ENCODE measurements around the gene EPRS1. TPM values are rescaled to one million over a fixed set of nuclear protein-coding genes. Genes with fewer than 3 reads are reported as not detected.
"Not testable (repeated sequence)": the region's sequence is repeated elsewhere in the genome, so short reads cannot be mapped to it uniquely, and the experiment has no call there.

Gene EPRS1
- total RNA-seq, 2 experiments from 2014 or later: 117 to 123 TPM

GRCh38 chr1:220067269-220068204, 21.2 kb upstream of the EPRS1 start:
- no peak for DNase-seq
- CTCF ChIA-PET: no interaction called here

GRCh38 chr1:220062629-220063028, 16.3 kb upstream of the EPRS1 start:
- no peak overlapping the region for H3K27ac Mint-ChIP-seq
- peaks cover 35% of the 10 kb centered on the region for H3K36me3 Mint-ChIP-seq (ENCODE audit: low read depth)
- no peak overlapping the region for H3K4me3 Mint-ChIP-seq
- no peaks in the 10 kb centered on the region for H3K4me1 Mint-ChIP-seq
- H3K9me3 Mint-ChIP-seq: no peaks in the 10 kb centered on the region
- CTCF ChIA-PET: no interaction called here
- no peaks in the 10 kb centered on the region for H3K27me3 Mint-ChIP-seq
- no peak for DNase-seq
- POLR2A ChIA-PET: no interaction called here

More at GRCh38 chr1:220067269-220068204, 21.2 kb upstream of the EPRS1 start:
- Mint-ChIP-seq H3K4me3 (no peak overlapping the region), H3K36me3 (ENCODE audit: low read depth) (peaks cover 33% of the 10 kb centered on the region), H3K27ac (no peak overlapping the region), H3K27me3 (no peaks in the 10 kb centered on the region), H3K4me1 (no peaks in the 10 kb centered on the region), H3K9me3 (no peaks in the 10 kb centered on the region)
- POLR2A ChIA-PET: no interaction called here

DNA sequence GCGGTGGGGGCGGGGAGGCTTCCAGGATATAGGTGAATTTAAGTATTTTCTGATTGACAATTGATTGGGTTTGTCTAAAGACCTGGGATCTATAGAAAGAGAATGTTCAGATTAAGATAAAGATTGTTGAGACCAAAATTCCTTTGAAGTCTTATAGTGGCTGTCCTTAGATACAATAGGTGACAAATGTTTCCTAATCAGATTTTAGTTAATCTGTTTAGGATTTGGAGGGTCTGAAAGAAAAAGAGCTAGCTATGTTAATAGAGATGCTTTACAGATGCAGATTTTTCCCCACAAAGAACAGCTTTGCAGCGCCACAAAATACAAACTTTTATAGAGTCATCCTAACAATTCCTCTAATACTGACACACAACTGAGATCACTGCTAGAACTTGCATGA, 14.6 kb upstream of the EPRS1 start:
- H3K4me1 Mint-ChIP-seq: peaks cover 5% of the 10 kb centered on the region
- no peak overlapping the region for H3K4me3 Mint-ChIP-seq
- POLR2A ChIA-PET: no interaction called here
- no peaks in the 10 kb centered on the region for H3K27me3 Mint-ChIP-seq
- CTCF ChIA-PET: no interaction called here
- peaks cover 38% of the 10 kb centered on the region for H3K36me3 Mint-ChIP-seq (ENCODE audit: low read depth)
- H3K9me3 Mint-ChIP-seq: no peaks in the 10 kb centered on the region
- no peak for DNase-seq
- no peak overlapping the region for H3K27ac Mint-ChIP-seq

GRCh38 chr1:220056374-220056773, 10.1 kb upstream of the EPRS1 start:
- Mint-ChIP-seq H3K4me1 (peaks cover 6% of the 10 kb centered on the region), H3K36me3 (ENCODE audit: low read depth) (peaks cover 18% of the 10 kb centered on the region), H3K9me3 (no peaks in the 10 kb centered on the region), H3K27ac (peak overlapping the region; percentile 30), H3K4me3 (no peak overlapping the region), H3K27me3 (no peaks in the 10 kb centered on the region)
- CTCF ChIA-PET: no interaction called here
- no peak for DNase-seq
- POLR2A ChIA-PET: no interaction called here

DNA sequence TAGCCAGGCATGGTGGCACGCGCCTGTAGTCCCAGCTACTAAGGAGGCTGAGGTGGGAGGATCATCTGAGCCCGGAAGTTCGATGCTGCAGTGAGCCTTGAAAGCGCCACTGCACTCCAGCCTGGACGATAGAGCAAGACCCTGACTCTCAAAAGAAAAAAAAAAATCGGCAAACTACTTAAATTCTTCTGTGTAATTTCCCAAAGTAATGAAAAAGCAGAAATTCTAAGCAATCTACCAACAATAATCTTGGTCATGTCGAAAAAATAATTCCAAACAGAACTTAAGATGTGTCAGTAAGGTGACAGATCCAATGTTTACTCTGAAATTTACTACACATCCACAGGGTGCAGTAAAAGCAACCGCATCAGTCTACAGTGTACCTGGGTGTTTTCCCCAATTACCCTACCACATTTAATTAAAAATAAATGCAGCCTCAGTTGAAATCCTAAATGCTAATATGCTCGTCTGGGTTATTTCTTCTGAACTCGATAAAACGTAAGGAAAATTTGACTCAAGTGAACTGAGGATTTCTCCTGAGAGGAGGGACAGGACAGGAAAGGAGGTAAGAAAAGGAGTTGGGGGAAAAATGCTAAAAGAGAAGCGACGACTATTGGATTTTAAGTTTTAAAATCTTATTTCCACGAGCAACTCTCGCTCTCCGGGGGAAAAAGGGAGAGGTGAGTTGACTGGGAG, 801 bp downstream of the EPRS1 start:
- ChIA-PET CTCF (interaction anchor here (0.6 to 1.0 kb wide), 4 partner anchors 13 to 47 kb away, joined by 3 read pairs; partner anchors contain the start of gene BPNT1), POLR2A (interaction anchor here (0.7 to 1.3 kb wide), 4 partner anchors 33 to 49 kb away, joined by 3 to 6 read pairs (median 4); partner anchors contain the start of genes BPNT1 and IARS2)
- H3K27ac Mint-ChIP-seq: peak overlapping the region; percentile 97
- H3K27me3 Mint-ChIP-seq: no peaks in the 10 kb centered on the region
- peak overlapping the region; percentile 95 for H3K4me3 Mint-ChIP-seq
- DNase-seq: peak; percentile 39
- peaks cover 45% of the 10 kb centered on the region for H3K4me1 Mint-ChIP-seq
- peaks cover 20% of the 10 kb centered on the region for H3K36me3 Mint-ChIP-seq (ENCODE audit: low read depth)
- no peaks in the 10 kb centered on the region for H3K9me3 Mint-ChIP-seq

DNA sequence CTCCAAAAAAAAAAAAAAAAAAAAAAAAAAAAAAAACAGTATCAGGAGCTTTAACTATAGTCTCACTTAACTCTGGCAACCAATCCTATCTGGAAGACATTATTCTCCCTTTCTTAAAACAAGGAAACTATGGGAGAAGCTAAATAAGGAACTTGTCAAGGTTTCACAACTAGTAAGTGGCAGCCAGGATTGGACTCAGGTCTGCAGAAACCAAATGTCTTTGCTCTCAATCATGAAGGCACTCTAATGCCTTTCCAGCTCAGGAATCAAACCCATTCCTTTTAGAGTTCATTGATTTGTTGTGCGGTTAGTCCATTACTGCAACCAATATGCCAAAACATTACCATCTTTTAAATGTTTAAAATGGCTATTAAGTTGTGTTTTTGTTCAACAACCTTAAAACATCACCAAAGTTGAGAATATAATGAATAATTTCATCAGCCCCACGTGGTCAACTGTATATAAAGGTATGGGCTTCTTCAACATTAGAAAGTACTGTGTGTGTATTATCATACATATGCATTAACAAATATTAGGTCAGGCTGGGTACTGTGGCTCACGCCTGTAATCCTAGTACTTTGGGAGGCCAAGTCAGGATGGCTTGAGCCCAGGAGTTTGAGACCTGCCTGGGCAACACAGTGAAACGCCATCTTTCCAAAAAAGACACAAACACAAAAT, 1.5 kb downstream of the EPRS1 start:
- no peak for DNase-seq
- Mint-ChIP-seq H3K9me3 (no peaks in the 10 kb centered on the region), H3K27me3 (no peaks in the 10 kb centered on the region), H3K4me1 (peaks cover 45% of the 10 kb centered on the region), H3K27ac (peak overlapping the region; percentile 97), H3K36me3 (ENCODE audit: low read depth) (peaks cover 22% of the 10 kb centered on the region), H3K4me3 (peak overlapping the region; percentile 95)
- ChIA-PET POLR2A (interaction anchor here (1.0 to 1.3 kb wide), 3 partner anchors 20 to 49 kb away, joined by 3 to 4 read pairs (median 3); partner anchors contain the start of genes BPNT1 and IARS2), CTCF (interaction anchor here (0.6 kb wide), 1 partner anchor 72 kb away, joined by 3 read pairs; no protein-coding TSS in a partner anchor)

DNA sequence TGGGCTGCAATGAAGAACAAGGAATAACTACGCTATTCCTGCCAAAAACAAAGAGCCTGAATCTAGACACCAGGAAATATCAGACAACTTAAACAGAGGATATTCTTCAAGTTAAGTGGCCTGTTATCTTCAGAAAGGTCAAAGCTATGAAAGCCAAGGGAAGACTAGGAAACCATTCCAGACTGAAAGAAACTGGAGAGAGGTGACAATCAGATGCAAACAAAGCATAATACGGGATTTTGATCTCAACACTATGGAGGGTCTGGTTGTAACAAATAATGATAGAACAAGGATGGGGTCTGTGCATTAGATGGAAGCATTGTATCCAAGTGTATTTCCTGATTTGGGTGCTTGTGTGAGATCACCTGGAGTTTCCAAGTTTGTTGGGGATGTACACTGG, 2.7 kb downstream of the EPRS1 start:
- DNase-seq: no peak
- Mint-ChIP-seq H3K27me3 (no peaks in the 10 kb centered on the region), H3K27ac (peak overlapping the region; percentile 9), H3K4me1 (peaks cover 51% of the 10 kb centered on the region), H3K9me3 (no peaks in the 10 kb centered on the region), H3K36me3 (ENCODE audit: low read depth) (peaks cover 28% of the 10 kb centered on the region), H3K4me3 (peak overlapping the region; percentile 18)
- CTCF ChIA-PET: no interaction called here
- POLR2A ChIA-PET: no interaction called here

DNA sequence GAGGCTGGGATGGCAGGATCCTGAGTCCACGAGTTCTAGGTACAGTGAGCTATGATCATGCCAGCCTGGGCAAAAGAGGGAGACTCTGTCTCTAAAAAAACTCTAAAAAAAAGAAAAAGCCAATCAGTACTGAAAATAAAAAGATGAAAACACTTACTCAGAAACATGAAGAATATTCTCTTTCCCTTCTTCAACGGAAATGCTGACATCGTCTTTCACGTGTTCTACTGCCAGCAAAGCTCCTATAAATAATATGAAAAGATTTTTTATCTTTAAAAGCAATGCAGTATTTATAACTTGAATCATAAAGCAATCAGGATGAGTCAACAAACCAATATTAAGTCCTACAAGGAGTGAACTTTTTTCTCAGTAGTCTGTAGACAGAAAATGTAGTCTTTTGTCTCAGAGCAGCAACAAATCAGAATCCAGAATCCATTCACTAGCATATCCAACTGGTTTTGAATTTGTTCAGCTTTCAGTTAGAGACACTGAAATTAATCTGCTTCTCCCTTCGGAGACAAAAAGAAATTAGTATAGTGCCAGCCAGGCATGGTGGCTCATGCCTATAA, 6.2 kb downstream of the EPRS1 start:
- no peak overlapping the region for H3K27ac Mint-ChIP-seq
- CTCF ChIA-PET: no interaction called here
- no peak overlapping the region for H3K4me3 Mint-ChIP-seq
- no peaks in the 10 kb centered on the region for H3K27me3 Mint-ChIP-seq
- no peaks in the 10 kb centered on the region for H3K9me3 Mint-ChIP-seq
- no peak for DNase-seq
- peaks cover 49% of the 10 kb centered on the region for H3K4me1 Mint-ChIP-seq
- POLR2A ChIA-PET: interaction anchor here (1.1 kb wide), 1 partner anchor 97 kb away, joined by 3 read pairs; no protein-coding TSS in a partner anchor
- peaks cover 35% of the 10 kb centered on the region for H3K36me3 Mint-ChIP-seq (ENCODE audit: low read depth)

DNA sequence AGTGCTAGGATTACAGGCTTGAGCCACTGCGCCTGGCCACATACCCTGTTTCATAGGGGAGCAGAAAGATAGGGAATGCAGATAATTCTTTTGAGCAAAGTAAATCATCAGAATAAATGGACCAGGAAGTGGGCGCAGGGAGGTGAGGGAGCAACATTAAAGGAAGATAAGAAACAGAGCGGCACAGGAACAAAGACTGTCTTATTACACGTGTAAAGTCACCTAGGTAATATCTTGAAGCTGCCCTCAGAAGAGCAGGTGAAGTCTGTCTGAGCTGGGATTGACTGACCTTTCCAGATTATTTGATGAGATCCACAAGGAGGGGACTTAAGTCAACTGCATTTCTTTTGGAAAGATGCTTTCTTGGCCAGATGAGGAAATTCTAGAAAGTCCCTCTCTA, 7.7 kb downstream of the EPRS1 start:
- Mint-ChIP-seq H3K27me3 (no peaks in the 10 kb centered on the region), H3K27ac (peak overlapping the region; percentile 63)

GRCh38 chr1:220037810-220038209, 8.5 kb downstream of the EPRS1 start:
- POLR2A ChIA-PET: not testable (repeated sequence)
- H3K4me1 Mint-ChIP-seq: peaks cover 37% of the 10 kb centered on the region

More for the DNA sequence above, 7.7 kb downstream of the EPRS1 start:
- CTCF ChIA-PET: interaction anchor here (0.6 to 1.7 kb wide), 2 partner anchors 25 to 48 kb away, joined by 3 to 5 read pairs; no protein-coding TSS in a partner anchor
- Mint-ChIP-seq H3K4me3 (no peak overlapping the region), H3K36me3 (ENCODE audit: low read depth) (peaks cover 44% of the 10 kb centered on the region), H3K4me1 (peaks cover 39% of the 10 kb centered on the region), H3K9me3 (no peaks in the 10 kb centered on the region)
- DNase-seq: no peak
- POLR2A ChIA-PET: no interaction called here

DNA sequence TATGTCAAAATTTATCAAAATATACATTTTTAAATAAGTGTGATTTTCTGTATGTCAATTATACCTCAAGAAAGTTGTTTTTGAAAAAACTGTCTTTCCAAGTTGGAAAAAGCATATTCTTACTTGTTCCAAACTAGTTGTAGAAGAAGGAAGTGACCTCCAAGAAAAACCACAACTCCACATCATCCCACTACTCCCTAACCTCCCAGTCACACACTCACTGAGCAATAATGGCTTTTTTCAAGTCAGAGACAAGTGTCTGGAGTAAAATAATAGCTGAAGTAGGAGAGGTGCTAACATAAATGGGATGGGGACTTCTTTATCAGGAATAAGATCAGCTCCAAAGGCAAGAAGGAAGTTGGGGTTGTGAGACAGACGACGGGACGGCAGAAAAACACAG, 13.4 kb downstream of the EPRS1 start:
- CTCF ChIA-PET: no interaction called here

More at GRCh38 chr1:220037810-220038209, 8.5 kb downstream of the EPRS1 start:
- peaks cover 46% of the 10 kb centered on the region for H3K36me3 Mint-ChIP-seq (ENCODE audit: low read depth)
- not testable (repeated sequence) for H3K27me3 Mint-ChIP-seq, H3K27ac Mint-ChIP-seq, H3K4me3 Mint-ChIP-seq, H3K9me3 Mint-ChIP-seq, DNase-seq
- CTCF ChIA-PET: interaction anchor here (0.6 to 1.7 kb wide), 6 partner anchors 19 to 129 kb away, joined by 3 to 5 read pairs (median 3); no protein-coding TSS in a partner anchor

DNA sequence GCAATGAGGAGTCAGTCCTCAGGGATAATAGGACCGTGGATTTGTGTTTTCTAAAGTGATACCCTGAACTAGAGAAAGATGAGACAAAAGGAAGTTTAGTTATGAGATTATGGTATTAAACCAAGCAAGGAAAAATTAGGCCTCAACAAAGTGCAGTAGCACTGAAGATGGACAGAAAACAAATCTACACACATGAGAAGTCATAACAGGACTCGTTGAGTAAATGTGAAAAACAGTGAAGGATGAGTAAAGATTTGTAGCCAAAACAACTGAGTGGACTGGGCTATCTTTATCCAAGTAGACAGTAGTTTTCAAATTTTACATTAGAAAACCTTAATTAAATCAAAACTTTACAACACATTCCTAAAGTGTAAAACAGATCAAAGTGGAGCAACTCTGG, 15.0 kb downstream of the EPRS1 start:
- POLR2A ChIA-PET: no interaction called here
- no peaks in the 10 kb centered on the region for H3K27me3 Mint-ChIP-seq
- DNase-seq: no peak
- peaks cover 57% of the 10 kb centered on the region for H3K36me3 Mint-ChIP-seq (ENCODE audit: low read depth)
- no peaks in the 10 kb centered on the region for H3K9me3 Mint-ChIP-seq
- H3K27ac Mint-ChIP-seq: no peak overlapping the region
- no peak overlapping the region for H3K4me3 Mint-ChIP-seq
- CTCF ChIA-PET: no interaction called here
- peaks cover 20% of the 10 kb centered on the region for H3K4me1 Mint-ChIP-seq

More for the DNA sequence above, 13.4 kb downstream of the EPRS1 start:
- peaks cover 31% of the 10 kb centered on the region for H3K4me1 Mint-ChIP-seq
- H3K27ac Mint-ChIP-seq: no peak overlapping the region
- H3K9me3 Mint-ChIP-seq: no peaks in the 10 kb centered on the region
- H3K4me3 Mint-ChIP-seq: no peak overlapping the region
- DNase-seq: no peak
- no peaks in the 10 kb centered on the region for H3K27me3 Mint-ChIP-seq
- POLR2A ChIA-PET: no interaction called here
- H3K36me3 Mint-ChIP-seq (ENCODE audit: low read depth): peaks cover 64% of the 10 kb centered on the region
